Measurements from ENCODE around the gene CDH4.

GRCh38 chr20:61806995-61807394 lies 554.9 kb downstream of the CDH4 start:
- no peak for TF ChIP-seq POLR2AphosphoS5 (IDR thresholded peaks at IDR 0.05; ENCODE audit: low read depth, low read length)
- no peak for TF ChIP-seq REST (IDR thresholded peaks at IDR 0.05; ENCODE audit: insufficient read depth in 1 of 2, low read depth in 2 of 2, low read length in 2 of 2)

Data from PFSK-1 (cell line).